Hepatocyte (in vitro differentiated cells): Measurements from ENCODE around the gene IFFO2. TPM values are rescaled to one million over a fixed set of nuclear protein-coding genes. Genes with fewer than 3 reads are reported as not detected.

Source experiments
- DNase-seq: peaks from one replicate; pipeline ENCODE4 v3.0.0-alpha.2; 2016; ENCODE audit warnings: low spot score
- H2AFZ ChIP-seq: fragments of 200-600 bp; sonication (generic); 2 replicates; pipeline ENCODE4 v1.6.0; 2016; ENCODE audit warnings: antibody characterized with exemption, mild to moderate bottlenecking
- H3K27ac ChIP-seq: fragments of 200-600 bp; sonication (generic); 2 replicates; pipeline ENCODE4 v1.5.1; 2016; ENCODE audit warnings: mild to moderate bottlenecking
- H3K27me3 ChIP-seq: fragments of 200-600 bp; sonication (generic); 2 replicates; pipeline ENCODE4 v1.6.1; 2016
- H3K36me3 ChIP-seq: fragments of 200-600 bp; sonication (generic); replicated peaks from 2 replicates; pipeline ENCODE4 v1.5.1; 2016; ENCODE audit warnings: low read depth; ENCODE audit not compliant: insufficient read depth
- H3K4me1 ChIP-seq: fragments of 200-600 bp; sonication (generic); 2 replicates; pipeline ENCODE4 v1.5.1; 2016; ENCODE audit warnings: mild to moderate bottlenecking, moderate library complexity; ENCODE audit not compliant: insufficient read depth
- H3K4me2 ChIP-seq: fragments of 200-600 bp; sonication (generic); 2 replicates; pipeline ENCODE4 v1.6.0; 2016
- H3K4me3 ChIP-seq: fragments of 200-600 bp; sonication (generic); 2 replicates; pipeline ENCODE4 v1.5.1; 2016; ENCODE audit warnings: mild to moderate bottlenecking
- H3K79me2 ChIP-seq: fragments of 200-600 bp; sonication (generic); 2 replicates; pipeline ENCODE4 v1.6.0; 2017; ENCODE audit warnings: mild to moderate bottlenecking
- H3K9me2 ChIP-seq: fragments of 200-600 bp; sonication (generic); replicated peaks from 2 replicates; pipeline ENCODE4 v1.6.0; 2017; ENCODE audit warnings: mild to moderate bottlenecking; ENCODE audit not compliant: insufficient read depth
- H3K9me3 ChIP-seq: fragments of 200-600 bp; sonication (generic); 2 replicates; pipeline ENCODE4 v1.5.1; 2016; ENCODE audit warnings: low read depth, mild to moderate bottlenecking
- H4K20me1 ChIP-seq: fragments of 200-600 bp; sonication (generic); 2 replicates; pipeline ENCODE4 v1.6.0; 2016; ENCODE audit warnings: mild to moderate bottlenecking; ENCODE audit not compliant: insufficient read depth, poor library complexity, severe bottlenecking
- CTCF ChIP-seq: fragments of 200-600 bp; sonication (generic); IDR thresholded peaks from 2 replicates; pipeline ENCODE4 v1.5.1; 2016; ENCODE audit warnings: antibody characterized with exemption, mild to moderate bottlenecking; ENCODE audit not compliant: poor library complexity
- EZH2 ChIP-seq: fragments of 200-600 bp; sonication (generic); IDR thresholded peaks from 2 replicates; pipeline ENCODE4 v1.6.1; 2016; ENCODE audit warnings: antibody characterized with exemption, mild to moderate bottlenecking, borderline replicate concordance
- EZH2phosphoT487 ChIP-seq: fragments of 200-600 bp; sonication (generic); IDR thresholded peaks from one replicate; pipeline ENCODE4 v1.6.1; 2018; ENCODE audit warnings: antibody characterized with exemption, mild to moderate bottlenecking, low read depth, moderate library complexity; ENCODE audit not compliant: unreplicated experiment, severe bottlenecking
- WGBS: methylation state at CpG from one replicate; pipeline ENCODE4 v1.1.6; 2016; ENCODE audit warnings: low lambda C conversion rate; ENCODE audit errors: missing lambda C conversion rate; 5-methylcytosine and 5-hydroxymethylcytosine counted together
- polyA plus RNA-seq: library from polyadenylated mRNA; unstranded; fragments of >200 nt; fragmentation: Nextera tagmentation; extraction: Ambion mirVana; gene quantifications from 2 replicates; pipeline ENCODE4 v1.2.1, GENCODE V29; 2016
- total RNA-seq: library from RNA; depleted of rRNA; stranded (reverse); fragments of >200 nt; gene quantifications from 2 replicates; pipeline ENCODE4 v1.2.3, GENCODE V29; 2014

The IFFO2 gene
- total and polyA plus RNA-seq, 2 experiments from 2014 or later: 0.85 to 7.2 TPM

GRCh38 chr1:18977428-18977827 is 21.0 kb upstream of the IFFO2 start:
- Histone ChIP-seq H3K9me3 (no peaks in the 10 kb centered on the region), H3K27me3 (no peaks in the 10 kb centered on the region), H3K4me1 (no peaks in the 10 kb centered on the region), H3K4me2 (no peak overlapping the region), H2AFZ (no peak overlapping the region), H3K9me2 (no peaks in the 10 kb centered on the region), H3K27ac (no peak overlapping the region), H4K20me1 (no peaks in the 10 kb centered on the region), H3K36me3 (no peaks in the 10 kb centered on the region), H3K4me3 (no peak overlapping the region), H3K79me2 (no peaks in the 10 kb centered on the region)
- TF ChIP-seq CTCF (no peak), EZH2phosphoT487 (no peak), EZH2 (no peak)
- DNase-seq: no peak
- WGBS: 81% methylated on average over 6 of the region's 7 CpGs

DNA sequence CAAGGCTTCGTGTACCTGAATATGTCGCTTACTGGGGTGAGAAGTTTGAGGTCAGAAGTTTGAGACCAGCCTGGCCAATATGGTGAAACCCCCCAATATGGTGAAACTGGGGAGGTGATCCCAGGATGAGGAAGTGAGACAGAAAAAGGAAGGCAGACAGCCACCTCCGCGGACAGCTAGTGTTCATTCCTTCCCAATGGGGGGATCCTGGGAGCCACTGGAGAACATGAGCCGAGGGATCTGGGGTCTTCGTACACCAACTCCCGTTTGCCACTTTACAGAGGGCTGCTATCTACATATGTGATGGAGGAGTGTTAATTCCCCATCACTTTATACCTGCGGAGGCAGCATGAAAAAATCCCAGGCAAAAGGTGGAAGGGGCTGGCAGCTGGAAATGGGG is 19.6 kb upstream of the IFFO2 start:
- Histone ChIP-seq H3K4me3 (no peak overlapping the region), H3K4me1 (no peaks in the 10 kb centered on the region), H3K9me2 (no peaks in the 10 kb centered on the region), H3K79me2 (no peaks in the 10 kb centered on the region), H3K4me2 (no peak overlapping the region), H3K27me3 (no peaks in the 10 kb centered on the region), H2AFZ (no peak overlapping the region), H4K20me1 (no peaks in the 10 kb centered on the region), H3K9me3 (no peaks in the 10 kb centered on the region), H3K36me3 (no peaks in the 10 kb centered on the region), H3K27ac (no peak overlapping the region)
- DNase-seq: no peak
- TF ChIP-seq EZH2phosphoT487 (no peak), CTCF (no peak), EZH2 (no peak)
- WGBS: 96% methylated on average over 8 of the region's 8 CpGs

DNA sequence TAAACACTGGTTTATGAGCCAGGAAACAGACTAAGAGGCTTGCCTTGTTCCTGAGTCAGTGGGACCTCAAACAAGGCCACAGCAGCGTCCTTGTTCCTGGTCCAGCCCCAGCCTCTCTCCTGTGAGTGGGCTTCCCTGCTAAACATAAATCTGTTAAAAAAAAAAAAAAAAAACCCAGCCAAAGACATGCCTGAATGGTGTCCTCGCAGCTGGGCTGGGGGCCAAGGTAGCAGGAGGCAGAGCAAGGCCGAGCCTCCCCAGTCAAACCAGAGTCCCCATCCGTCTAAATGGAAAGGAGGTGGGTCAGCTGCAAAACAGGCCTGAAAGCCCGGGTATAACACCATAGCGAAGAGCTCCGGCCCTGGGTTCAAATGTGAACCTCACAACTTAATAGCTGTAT is 18.1 kb upstream of the IFFO2 start:
- Histone ChIP-seq H3K27me3 (no peaks in the 10 kb centered on the region), H3K9me3 (no peaks in the 10 kb centered on the region), H3K79me2 (no peaks in the 10 kb centered on the region), H3K9me2 (no peaks in the 10 kb centered on the region), H3K27ac (no peak overlapping the region), H2AFZ (no peak overlapping the region), H4K20me1 (no peaks in the 10 kb centered on the region), H3K36me3 (no peaks in the 10 kb centered on the region), H3K4me3 (no peak overlapping the region), H3K4me2 (no peak overlapping the region), H3K4me1 (no peaks in the 10 kb centered on the region)
- no peak for DNase-seq
- WGBS: 84% methylated on average over 7 of the region's 7 CpGs
- TF ChIP-seq EZH2phosphoT487 (no peak), CTCF (no peak), EZH2 (no peak)

DNA sequence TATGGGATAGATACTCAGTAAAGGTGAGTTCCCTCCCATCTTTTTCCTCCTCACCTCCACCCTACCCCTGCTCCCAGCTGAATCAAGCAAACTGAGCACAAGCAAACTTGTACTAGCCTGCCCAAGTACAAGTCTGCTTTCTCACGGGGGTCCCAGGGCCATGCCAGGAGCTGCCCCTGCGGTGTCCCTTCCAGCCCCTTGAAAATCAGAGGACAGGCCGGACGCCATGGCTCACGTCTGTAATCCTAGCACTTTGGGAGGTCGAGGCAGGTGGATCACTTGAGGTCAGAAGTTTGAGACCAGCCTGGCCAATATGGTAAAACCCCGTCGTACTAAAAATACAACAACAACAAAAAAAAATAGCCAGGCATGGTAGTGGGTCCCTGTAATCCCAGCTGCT is 17.5 kb upstream of the IFFO2 start:
- Histone ChIP-seq H3K9me3 (no peaks in the 10 kb centered on the region), H3K79me2 (no peaks in the 10 kb centered on the region), H3K27me3 (no peaks in the 10 kb centered on the region), H3K9me2 (no peaks in the 10 kb centered on the region), H3K4me2 (no peak overlapping the region), H3K27ac (no peak overlapping the region), H3K36me3 (no peaks in the 10 kb centered on the region), H2AFZ (no peak overlapping the region), H4K20me1 (no peaks in the 10 kb centered on the region), H3K4me3 (no peak overlapping the region), H3K4me1 (no peaks in the 10 kb centered on the region)
- TF ChIP-seq EZH2phosphoT487 (no peak), EZH2 (no peak), CTCF (no peak)
- 95% methylated on average over 8 of the region's 8 CpGs for WGBS
- no peak for DNase-seq
